K562 (cell line): ENCODE data around the gene FIBP. TPM values are rescaled to one million over a fixed set of nuclear protein-coding genes. Genes with fewer than 3 reads are reported as not detected.

ENCODE experiments used
- BRF2 ChIP-seq: IDR thresholded peaks from 3 replicates; pipeline ENCODE4 v1.6.1; 2011; ENCODE audit warnings: borderline replicate concordance, mild to moderate bottlenecking; ENCODE audit not compliant: insufficient read length, insufficient read depth
- CHD1 ChIP-seq: fragments of 200-600 bp; sonication (generic); IDR thresholded peaks from one replicate; pipeline ENCODE4 v1.6.1; 2012; ENCODE audit warnings: mild to moderate bottlenecking, moderate library complexity, low read length, inconsistent platforms
- EP400 ChIP-seq: fragments of 450-650 bp; IDR thresholded peaks from 2 replicates; pipeline ENCODE4 v1.6.1; 2017; ENCODE audit warnings: antibody characterized with exemption, mild to moderate bottlenecking, moderate library complexity
- ETV6 ChIP-seq, 3 experiments: fragments of 150-350 bp in 1 of 3; sonication (generic) in 1 of 3; formaldehyde crosslinking in 1 of 3; IDR thresholded peaks; 2 replicates each; pipeline versions ENCODE4 v1.6.1 to v1.8.0; 2014 to 2022; ENCODE audit warnings: borderline replicate concordance in 2 of 3, low read depth in 2 of 3, antibody characterized with exemption in 1 of 3, low read length in 1 of 3, mild to moderate bottlenecking in 1 of 3, missing genetic modification reagents in 1 of 3
- GTF2F1 ChIP-seq: IDR thresholded peaks from 2 replicates; pipeline ENCODE4 v1.6.1; 2011; ENCODE audit warnings: low read depth, low read length, improper control_type of control experiment
- GTF3C2 ChIP-seq: IDR thresholded peaks from 3 replicates; pipeline ENCODE4 v1.6.1; 2011; ENCODE audit warnings: borderline replicate concordance, mild to moderate bottlenecking, moderate library complexity; ENCODE audit not compliant: insufficient read length; ENCODE audit errors: extremely low read depth
- MCM5 ChIP-seq: fragments of 450-650 bp; IDR thresholded peaks from 2 replicates; pipeline ENCODE4 v1.6.1; 2016; ENCODE audit warnings: low read depth
- MEF2A ChIP-seq: IDR thresholded peaks from 2 replicates; pipeline ENCODE4 v1.6.1; 2011; ENCODE audit warnings: low read depth, mild to moderate bottlenecking, low read length, moderate library complexity; ENCODE audit not compliant: control insufficient read depth
- MTA3 ChIP-seq: fragments of 450-650 bp; formaldehyde crosslinking; IDR thresholded peaks from 2 replicates; pipeline ENCODE4 v1.6.1; 2017; ENCODE audit warnings: mild to moderate bottlenecking, borderline replicate concordance
- NFIC ChIP-seq: fragments of 450-650 bp; IDR thresholded peaks from 2 replicates; pipeline ENCODE4 v1.6.1; 2017; ENCODE audit warnings: mild to moderate bottlenecking, inconsistent platforms
- NFXL1 ChIP-seq: fragments of 450-650 bp; formaldehyde crosslinking; IDR thresholded peaks from 2 replicates; pipeline ENCODE4 v1.4.0; 2021; ENCODE audit warnings: mild to moderate bottlenecking
- RBM39 ChIP-seq: fragments of 200-400 bp; formaldehyde crosslinking; optimal IDR thresholded peaks from 2 replicates; pipeline ENCODE3; 2018; ENCODE audit warnings: low read depth, low read length
- SMARCE1 ChIP-seq: fragments of 450-650 bp; IDR thresholded peaks from 2 replicates; pipeline ENCODE4 v1.7.1; 2016; ENCODE audit warnings: mild to moderate bottlenecking
- SUPT5H ChIP-seq: fragments of 450-650 bp; IDR thresholded peaks from 2 replicates; pipeline ENCODE4 v1.6.1; 2016
- TSC22D4 ChIP-seq: fragments of 450-650 bp; IDR thresholded peaks from 2 replicates; pipeline ENCODE4 v1.6.1; 2016; ENCODE audit warnings: missing genetic modification characterization, missing biosample characterization, control low read depth
- ZNF57 ChIP-seq: fragments of 450-650 bp; formaldehyde crosslinking; IDR thresholded peaks from 2 replicates; pipeline ENCODE4 v1.4.0; 2020; ENCODE audit warnings: mild to moderate bottlenecking, moderate library complexity
- ZSCAN32 ChIP-seq: fragments of 450-650 bp; formaldehyde crosslinking; IDR thresholded peaks from 2 replicates; pipeline ENCODE4 v1.4.0; 2020; ENCODE audit warnings: mild to moderate bottlenecking, moderate library complexity
- polyA plus RNA-seq, 8 experiments: library from polyadenylated mRNA; depleted of rRNA in 4 of 8; stranded (reverse) in 5 of 8; unstranded in 3 of 8; fragments of >200 nt; fragmentation: Nextera tagmentation in 2 of 8; fragmentation: Illumina TruSeq in 1 of 8; extraction: Ambion mirVana in 2 of 8; extraction: Trizol in 1 of 8; gene quantifications; 2 replicates each; pipeline versions ENCODE4 v1.2.1 to v1.2.3, GENCODE V29; 2011 to 2014; ENCODE audit warnings: inconsistent platforms in 1 of 8, missing spikeins in 1 of 8
- total RNA-seq, 7 experiments: library from RNA; depleted of rRNA in 6 of 7; stranded (reverse); fragments of >200 nt in 6 of 7; fragmentation: Illumina TruSeq in 2 of 7; extraction: Trizol in 2 of 7; gene quantifications; 2 replicates each; pipeline versions ENCODE4 v1.2.1 to v1.2.3, GENCODE V29; 2011 to 2021; ENCODE audit warnings: low replicate concordance in 1 of 7

The FIBP gene
- total and polyA plus RNA-seq, 9 of the 15 experiments (the other 6 are each of a cell fraction or from before 2014, with no cell fraction given), result 41.2 to 79.2 (median 48.6) TPM

- TF ChIP-seq NFXL1 (CRISPR knock-in tag) (0 out of 2 replicates have a peak, but pooled peaks have one; percentile 34), TSC22D4 (tag) (no peak), ETV6 (IDR thresholded peaks at IDR 0.05; ENCODE audit: borderline replicate concordance in 1 of 2, low read depth in 2 of 2, low read length in 1 of 2) (0 out of 4 replicates have a peak, but pooled peaks have one; percentile 11 to 27), ETV6 (CRISPR knock-in tag; IDR thresholded peaks at IDR 0.05; ENCODE audit: borderline replicate concordance) (no peak), BRF2 (no peak), NFIC (peak; percentile 7; the same call in 1 of the 2 replicates), MTA3 (peak; percentile 58), EP400 (peak; percentile 49; the same call in 1 of the 2 replicates), CHD1 (peak; percentile 11), MEF2A (peak; percentile 44; the same call in 1 of the 2 replicates), ZSCAN32 (CRISPR knock-in tag) (0 out of 2 replicates have a peak, but pooled peaks have one; percentile 39), GTF3C2 (no peak), RBM39 (peak; percentile 59), ZNF57 (no peak), SUPT5H (peak; percentile 85), GTF2F1 (no peak), SMARCE1 (peak; percentile 28; the same call in 1 of the 2 replicates), MCM5 (no peak)
Observed at GRCh38 chr11:65891219-65892136, 3.2 kb upstream of the FIBP start (continued).
